GM12874 (cell line): ENCODE measurements around the gene CBLB.

ENCODE experiments used
- TF ChIP-seq, protein P1 (sequence below): IDR thresholded peaks from 2 replicates; pipeline ENCODE4 v1.5.1; 2011; ENCODE audit warnings: low read depth, mild to moderate bottlenecking, control low read depth, low read length, moderate library complexity; ENCODE audit not compliant: insufficient read depth

The CBLB gene

DNA sequence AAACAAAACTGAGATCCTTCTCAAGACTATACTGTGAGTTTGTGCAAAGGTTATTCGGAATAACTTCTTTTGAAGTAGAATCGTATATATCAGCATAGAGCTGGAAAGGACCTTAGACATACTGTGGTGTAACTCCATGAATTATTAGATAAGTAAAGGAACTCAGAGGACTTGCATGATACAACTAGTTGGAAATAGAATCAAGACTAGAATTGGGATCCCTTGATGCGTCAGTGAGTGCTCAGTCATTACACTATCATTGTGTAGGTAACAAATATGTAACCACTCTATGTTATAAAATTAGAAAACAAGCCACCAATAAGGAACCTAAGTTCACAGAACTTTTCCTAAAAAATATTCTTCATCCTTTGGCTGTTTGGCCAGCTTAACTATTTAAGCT is 61.1 kb downstream of the CBLB start:
- TF ChIP-seq, protein P1, sequence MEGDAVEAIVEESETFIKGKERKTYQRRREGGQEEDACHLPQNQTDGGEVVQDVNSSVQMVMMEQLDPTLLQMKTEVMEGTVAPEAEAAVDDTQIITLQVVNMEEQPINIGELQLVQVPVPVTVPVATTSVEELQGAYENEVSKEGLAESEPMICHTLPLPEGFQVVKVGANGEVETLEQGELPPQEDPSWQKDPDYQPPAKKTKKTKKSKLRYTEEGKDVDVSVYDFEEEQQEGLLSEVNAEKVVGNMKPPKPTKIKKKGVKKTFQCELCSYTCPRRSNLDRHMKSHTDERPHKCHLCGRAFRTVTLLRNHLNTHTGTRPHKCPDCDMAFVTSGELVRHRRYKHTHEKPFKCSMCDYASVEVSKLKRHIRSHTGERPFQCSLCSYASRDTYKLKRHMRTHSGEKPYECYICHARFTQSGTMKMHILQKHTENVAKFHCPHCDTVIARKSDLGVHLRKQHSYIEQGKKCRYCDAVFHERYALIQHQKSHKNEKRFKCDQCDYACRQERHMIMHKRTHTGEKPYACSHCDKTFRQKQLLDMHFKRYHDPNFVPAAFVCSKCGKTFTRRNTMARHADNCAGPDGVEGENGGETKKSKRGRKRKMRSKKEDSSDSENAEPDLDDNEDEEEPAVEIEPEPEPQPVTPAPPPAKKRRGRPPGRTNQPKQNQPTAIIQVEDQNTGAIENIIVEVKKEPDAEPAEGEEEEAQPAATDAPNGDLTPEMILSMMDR, result no peak

DNA sequence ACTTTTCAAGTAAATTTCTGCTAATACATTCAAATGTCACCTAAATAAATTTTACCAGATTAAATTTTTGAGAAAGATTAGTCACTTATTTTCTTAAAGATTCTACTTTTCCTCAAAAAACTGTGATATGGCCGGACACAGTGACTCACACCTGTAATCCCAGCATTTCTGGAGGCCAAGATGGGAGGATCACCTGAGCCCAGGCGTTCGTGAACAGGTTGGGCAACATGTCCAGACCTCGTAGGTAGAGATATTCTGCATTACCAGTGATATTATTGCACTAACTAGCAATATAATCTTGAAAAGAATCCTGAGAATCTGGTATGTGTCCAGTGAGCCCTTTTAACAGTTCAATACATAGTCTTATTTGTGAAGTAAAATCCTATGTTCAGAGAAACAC is 61.7 kb downstream of the CBLB start:
- TF ChIP-seq, protein P1, result no peak

DNA sequence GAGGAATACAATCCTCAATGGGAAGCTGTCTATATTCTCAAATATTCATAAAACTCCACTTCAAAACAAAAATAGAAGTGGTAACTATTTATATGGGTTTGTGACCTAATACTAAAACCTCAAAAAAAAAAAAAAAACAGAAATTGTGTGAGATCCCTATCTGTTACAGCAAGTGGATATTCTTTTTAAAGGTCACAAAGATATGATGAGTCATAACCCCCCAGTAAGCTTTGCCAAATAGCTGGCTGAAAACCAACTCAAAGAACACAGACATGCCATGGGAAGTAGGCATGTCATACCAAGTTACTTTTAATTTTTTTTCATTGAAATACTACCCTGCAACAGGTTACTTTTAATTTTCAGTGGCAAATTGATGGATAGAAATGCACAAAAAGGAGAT is 62.5 kb downstream of the CBLB start:
- TF ChIP-seq, protein P1, result no peak

DNA sequence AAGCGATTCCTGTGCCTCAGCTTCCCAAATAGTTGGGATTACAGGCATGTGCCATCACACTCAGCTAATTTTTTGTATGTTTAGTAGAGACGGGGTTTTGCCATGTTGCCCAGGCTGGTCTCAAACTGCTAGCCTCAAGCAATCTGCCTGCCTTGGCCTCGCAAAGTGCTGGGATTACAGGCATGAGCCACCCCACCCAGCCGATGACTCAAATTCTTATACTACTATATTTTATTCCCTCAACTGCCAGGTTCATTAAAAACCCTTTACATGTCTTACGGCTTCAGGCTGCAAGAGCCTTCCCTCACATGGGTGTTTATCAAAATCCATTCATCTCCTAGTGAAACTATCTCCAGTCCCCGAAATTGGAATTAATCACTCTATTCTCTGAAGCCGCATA is 63.4 kb downstream of the CBLB start:
- TF ChIP-seq, protein P1, result no peak

DNA sequence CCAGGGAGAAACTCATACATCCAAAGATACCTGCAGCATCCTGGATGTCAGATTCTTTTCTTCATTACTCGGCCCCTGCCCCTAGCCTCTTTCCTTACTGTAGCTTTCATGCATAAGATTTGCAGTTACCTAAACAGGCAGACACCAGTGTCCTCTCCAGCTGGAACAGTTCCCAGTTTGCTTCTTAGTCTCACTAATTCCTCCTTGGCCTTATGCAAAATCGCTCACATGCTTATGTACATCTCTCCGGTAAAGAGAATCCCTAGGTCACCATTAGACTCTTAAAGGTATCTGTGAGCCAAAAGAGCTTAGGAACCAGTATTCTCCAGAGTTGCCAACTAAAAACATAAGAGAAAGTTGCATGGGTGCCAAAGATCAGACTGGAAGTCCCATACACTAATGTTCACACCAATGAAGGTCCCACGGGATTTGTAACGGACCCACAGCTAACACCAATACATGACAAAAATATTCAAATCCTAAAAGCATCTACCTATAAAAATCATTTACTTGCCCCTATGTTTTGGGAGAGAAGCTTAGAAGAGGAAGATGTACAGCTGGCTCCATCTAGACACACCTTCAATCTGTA is 66.6 kb downstream of the CBLB start:
- TF ChIP-seq, protein P1, result no peak

DNA sequence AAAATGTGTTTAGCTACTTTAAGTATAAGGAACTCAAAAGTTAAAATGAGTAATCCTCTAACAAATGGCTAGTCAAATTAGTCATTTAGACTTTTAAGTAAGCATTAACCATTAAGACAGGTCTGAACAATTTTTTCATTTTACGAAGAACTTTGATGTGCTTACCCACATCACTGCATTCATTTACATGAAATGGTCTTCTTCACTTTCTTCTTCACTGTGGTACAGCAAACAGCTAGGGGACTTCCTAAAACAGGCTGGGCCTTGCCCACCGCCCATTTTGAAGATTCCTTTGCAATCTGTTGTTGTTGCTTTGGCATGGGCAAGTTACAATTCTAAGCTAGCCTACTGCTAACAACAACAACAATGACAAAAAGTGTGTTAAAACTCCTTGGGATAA is 67.4 kb downstream of the CBLB start:
- TF ChIP-seq, protein P1, result no peak

DNA sequence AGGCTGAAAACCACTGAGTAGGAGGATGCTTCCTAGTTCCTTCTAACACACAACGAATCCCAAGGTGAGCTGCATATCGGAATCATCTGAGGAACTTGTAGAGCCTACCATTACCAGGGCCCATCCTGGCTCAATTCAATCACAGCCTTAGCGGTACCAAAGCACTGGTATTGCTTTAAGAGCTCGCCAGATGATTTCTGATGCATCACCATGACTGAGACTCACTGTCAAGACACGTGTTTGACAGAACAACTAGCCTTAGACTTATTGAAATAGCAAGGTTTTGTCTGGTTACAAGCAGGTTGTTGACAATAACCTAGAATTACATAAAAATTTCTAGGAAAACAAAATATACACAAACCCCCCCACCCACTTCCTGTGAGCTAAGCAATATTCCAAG is 68.5 kb downstream of the CBLB start:
- TF ChIP-seq, protein P1, result no peak
